K562 (cell line): ENCODE results near the gene TLR8. TPM values are rescaled to one million over a fixed set of nuclear protein-coding genes. Genes with fewer than 3 reads are reported as not detected.

ENCODE experiments used
- CBFA2T3 ChIP-seq: fragments of 450-650 bp; IDR thresholded peaks from 2 replicates; pipeline ENCODE4 v1.6.1; 2017
- CBX8 ChIP-seq: fragments of 200-600 bp; sonication (generic); IDR thresholded peaks from 2 replicates; pipeline ENCODE4 v1.6.1; 2012; ENCODE audit warnings: borderline replicate concordance, mixed run types, low read depth, mild to moderate bottlenecking, moderate library complexity, mixed read lengths, low read length, control low read depth, inconsistent platforms; ENCODE audit not compliant: poor library complexity, severe bottlenecking; ENCODE audit errors: extremely low read depth
- CSDE1 ChIP-seq, 2 experiments: fragments of 450-650 bp; IDR thresholded peaks; 2 replicates each; pipeline ENCODE4 v1.6.1; 2016; ENCODE audit warnings: mild to moderate bottlenecking in 1 of 2
- HMG20B ChIP-seq: fragments of 250-450 bp; sonication (Bioruptor Pico); IDR thresholded peaks from 2 replicates; pipeline ENCODE4 v1.5.0; 2021; ENCODE audit warnings: mild to moderate bottlenecking
- HMGN3 ChIP-seq: IDR thresholded peaks from 2 replicates; pipeline ENCODE4 v1.6.1; 2011; ENCODE audit warnings: borderline replicate concordance, low read depth, mild to moderate bottlenecking, mixed read lengths, low read length; ENCODE audit not compliant: insufficient read length; ENCODE audit errors: extremely low read depth
- POLR2AphosphoS5 ChIP-seq: IDR thresholded peaks from 2 replicates; pipeline ENCODE4 v1.6.1; 2011; ENCODE audit warnings: mild to moderate bottlenecking, low read depth, low read length, moderate library complexity; ENCODE audit not compliant: control insufficient read depth, insufficient read depth
- RAD21 ChIP-seq, 2 experiments: fragments of 250-450 bp in 1 of 2; fragments of 450-650 bp in 1 of 2; sonication (Bioruptor Pico) in 1 of 2; formaldehyde crosslinking in 1 of 2; IDR thresholded peaks in 1 of 2; conservative IDR thresholded peaks in 1 of 2; 2 replicates each; pipeline versions ENCODE4 v1.4.0 to v1.8.0; 2020 to 2022; ENCODE audit warnings: mild to moderate bottlenecking in 2 of 2, moderate library complexity in 1 of 2
- SIN3A ChIP-seq, 2 experiments: fragments of 150-350 bp in 1 of 2; IDR thresholded peaks; 2 replicates each; pipeline ENCODE4 v1.6.1; 2011 to 2016; ENCODE audit warnings: borderline replicate concordance in 2 of 2, low read depth in 2 of 2, low read length in 2 of 2, mild to moderate bottlenecking in 2 of 2, moderate library complexity in 2 of 2; ENCODE audit not compliant: control insufficient read depth in 1 of 2
- TAF7 ChIP-seq: fragments of 450-650 bp; IDR thresholded peaks from 2 replicates; pipeline ENCODE4 v1.6.1; 2016; ENCODE audit warnings: missing genetic modification characterization, missing compliant biosample characterization
- ZNF146 ChIP-seq: IDR thresholded peaks from one replicate; pipeline ENCODE4 v1.6.1; 2018; ENCODE audit warnings: missing compliant biosample characterization; ENCODE audit not compliant: unreplicated experiment
- ZNF324 ChIP-seq: fragments of 250-450 bp; sonication (Bioruptor Pico); IDR thresholded peaks from 2 replicates; pipeline ENCODE4 v1.4.0; 2020; ENCODE audit warnings: mild to moderate bottlenecking
- ZSCAN29 ChIP-seq: fragments of 450-650 bp; IDR thresholded peaks from 2 replicates; pipeline ENCODE4 v1.6.1; 2017
- polyA plus RNA-seq, 8 experiments: library from polyadenylated mRNA; depleted of rRNA in 4 of 8; stranded (reverse) in 5 of 8; unstranded in 3 of 8; fragments of >200 nt; fragmentation: Nextera tagmentation in 2 of 8; fragmentation: Illumina TruSeq in 1 of 8; extraction: Ambion mirVana in 2 of 8; extraction: Trizol in 1 of 8; gene quantifications; 2 replicates each; pipeline versions ENCODE4 v1.2.1 to v1.2.3, GENCODE V29; 2011 to 2014; ENCODE audit warnings: inconsistent platforms in 1 of 8, missing spikeins in 1 of 8
- total RNA-seq, 7 experiments: library from RNA; depleted of rRNA in 6 of 7; stranded (reverse); fragments of >200 nt in 6 of 7; fragmentation: Illumina TruSeq in 2 of 7; extraction: Trizol in 2 of 7; gene quantifications; 2 replicates each; pipeline versions ENCODE4 v1.2.1 to v1.2.3, GENCODE V29; 2011 to 2021; ENCODE audit warnings: low replicate concordance in 1 of 7
- TF ChIP-seq, protein P1 (sequence below): fragments of 250-450 bp; sonication (Bioruptor Pico); IDR thresholded peaks from 2 replicates; pipeline ENCODE4 v1.8.0; 2021; ENCODE audit warnings: moderate library complexity, mild to moderate bottlenecking, inconsistent platforms
- TF ChIP-seq, protein P2 (sequence below): fragments of 250-450 bp; sonication (Bioruptor Pico); IDR thresholded peaks from 2 replicates; pipeline ENCODE4 v1.8.0; 2021; ENCODE audit warnings: moderate library complexity, mild to moderate bottlenecking, inconsistent platforms
- TF ChIP-seq, protein P3 (sequence below): sonication (generic); IDR thresholded peaks from 2 replicates; pipeline ENCODE4 v1.6.1; 2016
- TF ChIP-seq, protein P4 (sequence below): sonication (generic); formaldehyde crosslinking; IDR thresholded peaks from 2 replicates; pipeline ENCODE4 v1.8.0; 2022; ENCODE audit warnings: mild to moderate bottlenecking, missing genetic modification reagents, borderline replicate concordance

TLR8 gene
- total and polyA plus RNA-seq, 9 of the 15 experiments (the other 6 are each of a cell fraction or from before 2014, with no cell fraction given) = not detected

DNA sequence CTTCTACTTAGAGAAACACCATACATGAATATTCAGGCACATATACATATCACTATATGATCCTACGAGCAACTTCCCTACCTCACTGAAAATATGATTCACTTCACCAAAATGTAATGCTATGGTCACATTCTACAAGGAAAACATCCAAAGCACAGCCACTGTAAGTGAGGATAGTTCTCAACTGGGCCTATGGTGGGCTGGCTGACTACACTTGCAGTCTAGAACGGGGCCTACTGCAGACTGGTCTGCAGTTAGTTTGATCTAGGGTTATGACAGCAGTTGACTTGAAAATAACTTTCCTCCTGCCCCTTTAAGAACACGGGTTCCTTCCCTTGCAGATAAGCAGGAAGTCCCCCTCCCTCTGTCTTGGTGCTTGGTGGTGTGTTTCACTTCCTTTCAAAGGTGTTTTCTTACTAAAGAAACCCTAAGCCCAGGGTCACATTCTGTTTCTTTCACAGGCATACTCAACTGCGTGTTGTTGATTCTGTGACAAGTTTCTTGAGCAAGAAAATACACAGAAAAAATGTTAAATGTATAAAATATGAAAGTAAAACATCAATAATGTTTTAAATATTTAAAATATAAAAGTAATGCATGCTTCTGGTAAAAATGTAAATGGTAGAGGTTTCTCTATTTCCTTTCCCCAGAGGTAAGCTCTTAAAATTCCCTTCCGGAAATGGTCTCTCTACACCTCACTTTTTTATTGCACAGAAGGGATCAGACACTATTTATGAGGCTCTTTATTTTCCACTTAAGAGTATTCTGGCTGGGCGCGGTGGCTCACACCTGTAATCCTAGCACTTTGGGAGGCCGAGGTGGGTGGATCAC is 50.5 kb downstream of the TLR8 start (continued):
- no peak for TF ChIP-seq CBX8
- TF ChIP-seq, protein P1, sequence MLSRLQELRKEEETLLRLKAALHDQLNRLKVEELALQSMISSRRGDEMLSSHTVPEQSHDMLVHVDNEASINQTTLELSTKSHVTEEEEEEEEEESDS (CRISPR knock-in tag) = no peak
- no peak for TF ChIP-seq CBFA2T3
- no peak for TF ChIP-seq ZNF146 (CRISPR knock-in tag)
- no peak for TF ChIP-seq ZSCAN29
- TF ChIP-seq, protein P2, sequence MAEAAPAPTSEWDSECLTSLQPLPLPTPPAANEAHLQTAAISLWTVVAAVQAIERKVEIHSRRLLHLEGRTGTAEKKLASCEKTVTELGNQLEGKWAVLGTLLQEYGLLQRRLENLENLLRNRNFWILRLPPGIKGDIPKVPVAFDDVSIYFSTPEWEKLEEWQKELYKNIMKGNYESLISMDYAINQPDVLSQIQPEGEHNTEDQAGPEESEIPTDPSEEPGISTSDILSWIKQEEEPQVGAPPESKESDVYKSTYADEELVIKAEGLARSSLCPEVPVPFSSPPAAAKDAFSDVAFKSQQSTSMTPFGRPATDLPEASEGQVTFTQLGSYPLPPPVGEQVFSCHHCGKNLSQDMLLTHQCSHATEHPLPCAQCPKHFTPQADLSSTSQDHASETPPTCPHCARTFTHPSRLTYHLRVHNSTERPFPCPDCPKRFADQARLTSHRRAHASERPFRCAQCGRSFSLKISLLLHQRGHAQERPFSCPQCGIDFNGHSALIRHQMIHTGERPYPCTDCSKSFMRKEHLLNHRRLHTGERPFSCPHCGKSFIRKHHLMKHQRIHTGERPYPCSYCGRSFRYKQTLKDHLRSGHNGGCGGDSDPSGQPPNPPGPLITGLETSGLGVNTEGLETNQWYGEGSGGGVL (CRISPR knock-in tag) = no peak
- TF ChIP-seq HMGN3 = no peak
- TF ChIP-seq CSDE1 (IDR thresholded peaks at IDR 0.05) = no peak
- TF ChIP-seq HMG20B (CRISPR knock-in tag) = no peak
- TF ChIP-seq POLR2AphosphoS5 = peak; percentile 29; the same call in 1 of the 2 replicates
- TF ChIP-seq SIN3A (IDR thresholded peaks at IDR 0.05; ENCODE audit: borderline replicate concordance in 2 of 2, control insufficient read depth in 1 of 2, low read depth in 2 of 2, low read length in 2 of 2) = no peak
- no peak for TF ChIP-seq TAF7
- TF ChIP-seq ZNF324 (CRISPR knock-in tag) = no peak
- TF ChIP-seq, protein P3, sequence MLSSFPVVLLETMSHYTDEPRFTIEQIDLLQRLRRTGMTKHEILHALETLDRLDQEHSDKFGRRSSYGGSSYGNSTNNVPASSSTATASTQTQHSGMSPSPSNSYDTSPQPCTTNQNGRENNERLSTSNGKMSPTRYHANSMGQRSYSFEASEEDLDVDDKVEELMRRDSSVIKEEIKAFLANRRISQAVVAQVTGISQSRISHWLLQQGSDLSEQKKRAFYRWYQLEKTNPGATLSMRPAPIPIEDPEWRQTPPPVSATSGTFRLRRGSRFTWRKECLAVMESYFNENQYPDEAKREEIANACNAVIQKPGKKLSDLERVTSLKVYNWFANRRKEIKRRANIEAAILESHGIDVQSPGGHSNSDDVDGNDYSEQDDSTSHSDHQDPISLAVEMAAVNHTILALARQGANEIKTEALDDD = no peak; the same call in 1 of the 2 replicates
- TF ChIP-seq, protein P4, sequence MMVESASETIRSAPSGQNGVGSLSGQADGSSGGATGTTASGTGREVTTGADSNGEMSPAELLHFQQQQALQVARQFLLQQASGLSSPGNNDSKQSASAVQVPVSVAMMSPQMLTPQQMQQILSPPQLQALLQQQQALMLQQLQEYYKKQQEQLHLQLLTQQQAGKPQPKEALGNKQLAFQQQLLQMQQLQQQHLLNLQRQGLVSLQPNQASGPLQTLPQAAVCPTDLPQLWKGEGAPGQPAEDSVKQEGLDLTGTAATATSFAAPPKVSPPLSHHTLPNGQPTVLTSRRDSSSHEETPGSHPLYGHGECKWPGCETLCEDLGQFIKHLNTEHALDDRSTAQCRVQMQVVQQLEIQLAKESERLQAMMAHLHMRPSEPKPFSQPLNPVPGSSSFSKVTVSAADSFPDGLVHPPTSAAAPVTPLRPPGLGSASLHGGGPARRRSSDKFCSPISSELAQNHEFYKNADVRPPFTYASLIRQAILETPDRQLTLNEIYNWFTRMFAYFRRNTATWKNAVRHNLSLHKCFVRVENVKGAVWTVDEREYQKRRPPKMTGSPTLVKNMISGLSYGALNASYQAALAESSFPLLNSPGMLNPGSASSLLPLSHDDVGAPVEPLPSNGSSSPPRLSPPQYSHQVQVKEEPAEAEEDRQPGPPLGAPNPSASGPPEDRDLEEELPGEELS (CRISPR knock-in tag) = no peak
- no peak for TF ChIP-seq RAD21 (CRISPR knock-in tag; conservative IDR thresholded peaks at IDR 0.05 in 1 of 2, IDR thresholded peaks at IDR 0.05 in 1 of 2)
